Neuron (in vitro differentiated cells): Measurements from ENCODE around the gene DUSP19.
A peak's percentile ranks its signal among the peaks of the same experiment; 100 is the strongest.

Experiments
- H2AFZ ChIP-seq: one replicate; pipeline ENCODE4 v1.6.1; 2013; ENCODE audit warnings: low read depth, mild to moderate bottlenecking, inconsistent platforms, low read length, moderate library complexity
- H3K27me3 ChIP-seq: one replicate; pipeline ENCODE4 v1.6.1; 2013; ENCODE audit warnings: low read length; ENCODE audit not compliant: insufficient read depth
- H3K36me3 ChIP-seq: one replicate; pipeline ENCODE4 v1.6.1; 2013; ENCODE audit warnings: low read length; ENCODE audit not compliant: insufficient read depth
- H3K4me1 ChIP-seq: one replicate; pipeline ENCODE4 v1.6.1; 2013; ENCODE audit warnings: low read length; ENCODE audit not compliant: insufficient read depth
- H3K4me3 ChIP-seq: 2 replicates; pipeline ENCODE4 v1.5.1; 2013; ENCODE audit warnings: mild to moderate bottlenecking, low read length, moderate library complexity
- H3K9me3 ChIP-seq: one replicate; pipeline ENCODE4 v1.6.1; 2013; ENCODE audit warnings: low read length

The DUSP19 gene

GRCh38 chr2:183078464-183079138, at the start of gene DUSP19:
Gene DUSP19, plus strand, starts transcription at chr2:183078747. Its CDS starts 187 bp downstream, at chr2:183078934.
- Histone ChIP-seq H2AFZ (peak within 1 kb of the TSS; percentile 87), H3K4me1 (peaks cover 4% of the 10 kb centered on the region), H3K9me3 (no peaks in the 10 kb centered on the region), H3K4me3 (peak within 1 kb of the TSS; percentile 52), H3K27me3 (peaks cover 6% of the 10 kb centered on the region), H3K36me3 (no peaks in the 10 kb centered on the region)

GRCh38 chr2:183029219-183029618, 49.3 kb upstream of the DUSP19 start:
- Histone ChIP-seq H3K4me1 (no peaks in the 10 kb centered on the region), H2AFZ (no peak overlapping the region), H3K36me3 (no peaks in the 10 kb centered on the region), H3K27me3 (no peaks in the 10 kb centered on the region), H3K9me3 (no peaks in the 10 kb centered on the region), H3K4me3 (no peak overlapping the region)

GRCh38 chr2:183031911-183032794, 46.4 kb upstream of the DUSP19 start:
- Histone ChIP-seq H3K4me3 (no peak overlapping the region), H3K27me3 (no peaks in the 10 kb centered on the region), H2AFZ (no peak overlapping the region), H3K36me3 (no peaks in the 10 kb centered on the region), H3K9me3 (no peaks in the 10 kb centered on the region), H3K4me1 (peaks cover 25% of the 10 kb centered on the region)

- Histone ChIP-seq H2AFZ (no peak overlapping the region), H3K4me1 (peaks cover 25% of the 10 kb centered on the region), H3K27me3 (no peaks in the 10 kb centered on the region), H3K4me3 (no peak overlapping the region), H3K9me3 (no peaks in the 10 kb centered on the region), H3K36me3 (no peaks in the 10 kb centered on the region)
Observed at GRCh38 chr2:183033951-183034350, 44.6 kb upstream of the DUSP19 start.

- no peaks in the 10 kb centered on the region for H3K36me3 ChIP-seq
- H3K4me3 ChIP-seq: no peak overlapping the region
- H2AFZ ChIP-seq: no peak overlapping the region
- H3K27me3 ChIP-seq: no peaks in the 10 kb centered on the region
- H3K4me1 ChIP-seq: peaks cover 25% of the 10 kb centered on the region
- H3K9me3 ChIP-seq: no peaks in the 10 kb centered on the region
Observed at GRCh38 chr2:183034806-183035205, 43.7 kb upstream of the DUSP19 start.

- no peak overlapping the region for H2AFZ ChIP-seq
- H3K4me3 ChIP-seq: peak overlapping the region; percentile 99
- no peaks in the 10 kb centered on the region for H3K36me3 ChIP-seq
- no peaks in the 10 kb centered on the region for H3K27me3 ChIP-seq
- H3K9me3 ChIP-seq: no peaks in the 10 kb centered on the region
- peaks cover 25% of the 10 kb centered on the region for H3K4me1 ChIP-seq
Observed at GRCh38 chr2:183035298-183035953, 43.1 kb upstream of the DUSP19 start.

- no peaks in the 10 kb centered on the region for H3K27me3 ChIP-seq
- H3K4me3 ChIP-seq: peak overlapping the region; percentile 99
- no peak overlapping the region for H2AFZ ChIP-seq
- H3K9me3 ChIP-seq: no peaks in the 10 kb centered on the region
- no peaks in the 10 kb centered on the region for H3K36me3 ChIP-seq
- H3K4me1 ChIP-seq: peaks cover 25% of the 10 kb centered on the region
Observed at GRCh38 chr2:183035954-183036669, 42.4 kb upstream of the DUSP19 start.

GRCh38 chr2:183037074-183037552, 41.4 kb upstream of the DUSP19 start:
- no peaks in the 10 kb centered on the region for H3K36me3 ChIP-seq
- no peaks in the 10 kb centered on the region for H3K27me3 ChIP-seq
- H3K4me1 ChIP-seq: peaks cover 25% of the 10 kb centered on the region
- peak overlapping the region; percentile 72 for H2AFZ ChIP-seq
- no peaks in the 10 kb centered on the region for H3K9me3 ChIP-seq
- H3K4me3 ChIP-seq: peak overlapping the region; percentile 99

- H3K36me3 ChIP-seq: no peaks in the 10 kb centered on the region
- peak overlapping the region; percentile 99 for H3K4me3 ChIP-seq
- H3K27me3 ChIP-seq: no peaks in the 10 kb centered on the region
- no peaks in the 10 kb centered on the region for H3K9me3 ChIP-seq
- H3K4me1 ChIP-seq: peaks cover 25% of the 10 kb centered on the region
- H2AFZ ChIP-seq: peak overlapping the region; percentile 72
Observed at GRCh38 chr2:183037553-183038340, 40.8 kb upstream of the DUSP19 start.

GRCh38 chr2:183038341-183039300, 39.9 kb upstream of the DUSP19 start, which contains the start of gene NCKAP1:
Gene NCKAP1, minus strand, starts transcription at chr2:183038457. Its CDS starts 358 bp downstream, at chr2:183038099.
- H3K9me3 ChIP-seq: no peaks in the 10 kb centered on the region
- peak within 1 kb of the TSS; percentile 73 for H2AFZ ChIP-seq
- H3K36me3 ChIP-seq: no peaks in the 10 kb centered on the region
- peak within 1 kb of the TSS; percentile 99 for H3K4me3 ChIP-seq
- H3K27me3 ChIP-seq: no peaks in the 10 kb centered on the region
- peaks cover 25% of the 10 kb centered on the region for H3K4me1 ChIP-seq

GRCh38 chr2:183040604-183041003, 37.9 kb upstream of the DUSP19 start:
- Histone ChIP-seq H2AFZ (no peak overlapping the region), H3K36me3 (no peaks in the 10 kb centered on the region), H3K27me3 (no peaks in the 10 kb centered on the region), H3K9me3 (no peaks in the 10 kb centered on the region), H3K4me1 (peaks cover 15% of the 10 kb centered on the region), H3K4me3 (no peak overlapping the region)
